SK-N-MC (cell line): ENCODE results near the gene CPLX3.

Experiments
- EZH2 ChIP-seq: fragments of 200-600 bp; sonication (generic); IDR thresholded peaks from one replicate; pipeline ENCODE4 v1.6.1; 2017; ENCODE audit warnings: antibody characterized with exemption
- FOXP2 ChIP-seq: optimal IDR thresholded peaks from 2 replicates; pipeline ENCODE3; 2011; ENCODE audit warnings: mild to moderate bottlenecking, moderate library complexity; ENCODE audit not compliant: insufficient read depth; ENCODE audit errors: extremely low read length, control extremely low read depth
- POLR2AphosphoS5 ChIP-seq: IDR thresholded peaks from 2 replicates; pipeline ENCODE4 v1.6.1; 2012; ENCODE audit warnings: mild to moderate bottlenecking, low read depth, low read length, borderline replicate concordance

GRCh38 chr15:74829486-74829885 lies 3.1 kb downstream of the CPLX3 start:
- no peak for TF ChIP-seq POLR2AphosphoS5
- no peak for TF ChIP-seq EZH2
- TF ChIP-seq FOXP2 = no peak
